B cell (primary cell): ENCODE data around the gene PPP1R7. TPM values are rescaled to one million over a fixed set of nuclear protein-coding genes. Genes with fewer than 3 reads are reported as not detected.

Source experiments
- polyA plus RNA-seq: library from polyadenylated mRNA; depleted of rRNA; stranded (reverse); fragments of >200 nt; gene quantifications from 2 replicates; pipeline ENCODE4 v1.2.3, GENCODE V29; 2012
- small RNA-seq: library from RNA; depleted of rRNA; stranded (forward); fragments of <200 nt; gene quantifications from one replicate; pipeline ENCODE3, GENCODE V24; 2012; ENCODE audit warnings: low replicate concordance, low read depth; ENCODE audit not compliant: insufficient read length
- total RNA-seq, 2 donors: library from RNA; stranded (reverse); fragments of 120-200 nt in 1 of 2; gene quantifications; 1 replicate in 1 of 2; 2 replicates in 1 of 2; pipeline versions ENCODE4 v1.2.3 to v1.2.4, GENCODE V29; 2013 to 2022

The PPP1R7 gene
- total and polyA plus RNA-seq, 2 donors (not counting 1 experiment from before 2014, with no cell fraction given): 37.7 to 50.9 TPM

Small RNA genes within 50 kb of the gene (small RNA-seq; reads per million reads assigned to genes)
- not detected for gene AC005237.2

Other genes starting within 250 kb of the PPP1R7 start
- gene CROCC2, start 244.1 kb upstream of the PPP1R7 start, total RNA-seq: not detected in 2 replicates
- not detected in 2 replicates for gene CROCC2, start 244.1 kb upstream of the PPP1R7 start, polyA plus RNA-seq
- gene SNED1, start 151.8 kb upstream of the PPP1R7 start, total RNA-seq: 336 and 346 TPM in 2 replicates
- 11.1 and 25.5 TPM in 2 replicates for gene SNED1, start 151.8 kb upstream of the PPP1R7 start, polyA plus RNA-seq
- gene MTERF4, start 48.2 kb upstream of the PPP1R7 start, total RNA-seq: 153 and 159 TPM in 2 replicates
- 70.2 and 88.7 TPM in 2 replicates for gene MTERF4, start 48.2 kb upstream of the PPP1R7 start, polyA plus RNA-seq
- gene PASK, start 995 bp upstream of the PPP1R7 start, total RNA-seq: 144 and 184 TPM in 2 replicates
- 26.6 and 48.2 TPM in 2 replicates for gene PASK, start 995 bp upstream of the PPP1R7 start, polyA plus RNA-seq
- gene ANO7, start 38.2 kb downstream of the PPP1R7 start, total RNA-seq: 1.4 and 1.8 TPM in 2 replicates
- gene ANO7, start 38.2 kb downstream of the PPP1R7 start, polyA plus RNA-seq: 0.04 and 0.64 TPM in 2 replicates
- gene HDLBP, start 165.2 kb downstream of the PPP1R7 start, total RNA-seq: 127 and 153 TPM in 2 replicates
- gene HDLBP, start 165.2 kb downstream of the PPP1R7 start, polyA plus RNA-seq: 54.7 and 55.1 TPM in 2 replicates
- 270 and 305 TPM in 2 replicates for gene SEPTIN2, start 165.5 kb downstream of the PPP1R7 start, total RNA-seq
- 71.8 and 152 TPM in 2 replicates for gene SEPTIN2, start 165.5 kb downstream of the PPP1R7 start, polyA plus RNA-seq
- gene FARP2, start 205.8 kb downstream of the PPP1R7 start, total RNA-seq: 114 and 151 TPM in 2 replicates
- gene FARP2, start 205.8 kb downstream of the PPP1R7 start, polyA plus RNA-seq: 37.1 and 52.6 TPM in 2 replicates